ENCODE results near the gene SCN7A.
A peak's percentile ranks its signal among the peaks of the same experiment; 100 is the strongest.
"Not testable (repeated sequence)": the region's sequence is repeated elsewhere in the genome, so short reads cannot be mapped to it uniquely, and the experiment has no call there.

SCN7A gene

GRCh38 chr2:166494140-166494624, at the start of gene SCN7A:
Gene SCN7A (minus strand): TSS chr2:166494249. CDS start chr2:166477696, 16,553 bp downstream.
- no peak for DNase-seq

- peak; percentile 46 for DNase-seq
These were observed 45.5 kb upstream of the SCN7A start for GRCh38 chr2:166539340-166540162.

- DNase-seq: no peak
These were observed 42.1 kb upstream of the SCN7A start for GRCh38 chr2:166536111-166536510.

GRCh38 chr2:166521155-166521554, 27.1 kb upstream of the SCN7A start:
- no peak for DNase-seq

- DNase-seq: no peak
These were observed 26.6 kb upstream of the SCN7A start for GRCh38 chr2:166520604-166521003.

- DNase-seq: no peak
These were observed 25.4 kb upstream of the SCN7A start for GRCh38 chr2:166519391-166519962.

- no peak for DNase-seq
These were observed 24.8 kb upstream of the SCN7A start for GRCh38 chr2:166518634-166519390.

GRCh38 chr2:166517533-166518061, 23.5 kb upstream of the SCN7A start:
- no peak for DNase-seq

- DNase-seq: no peak
These were observed 22.8 kb upstream of the SCN7A start for GRCh38 chr2:166516712-166517303.

- no peak for DNase-seq
These were observed 19.9 kb upstream of the SCN7A start for GRCh38 chr2:166513952-166514351.

GRCh38 chr2:166499281-166499680, 5.2 kb upstream of the SCN7A start:
- no peak for DNase-seq

GRCh38 chr2:166491461-166491860, 2.6 kb downstream of the SCN7A start:
- DNase-seq: no peak

GRCh38 chr2:166487171-166487570, 6.9 kb downstream of the SCN7A start:
- no peak for DNase-seq

GRCh38 chr2:166485558-166486178, 8.4 kb downstream of the SCN7A start:
- no peak for DNase-seq

GRCh38 chr2:166472332-166472731, 21.7 kb downstream of the SCN7A start:
- DNase-seq: no peak

- DNase-seq: no peak
These were observed 25.7 kb downstream of the SCN7A start for GRCh38 chr2:166468124-166469024.

GRCh38 chr2:166464187-166464586, 29.9 kb downstream of the SCN7A start:
- DNase-seq: no peak

- DNase-seq: no peak
These were observed 30.4 kb downstream of the SCN7A start for GRCh38 chr2:166463640-166464039.

GRCh38 chr2:166458674-166459073, 35.4 kb downstream of the SCN7A start:
- no peak for DNase-seq

- not testable (repeated sequence) for DNase-seq
These were observed 38.2 kb downstream of the SCN7A start for GRCh38 chr2:166455823-166456222.

GRCh38 chr2:166454006-166454595, 39.9 kb downstream of the SCN7A start:
- no peak for DNase-seq

Data from CD4-positive, alpha-beta T cell treated with Interleukin-4 for 4 hours (primary cell).